Hematopoietic multipotent progenitor cell (in vitro differentiated cells): Measurements from ENCODE around the gene KCNG2. TPM values are rescaled to one million over a fixed set of nuclear protein-coding genes. Genes with fewer than 3 reads are reported as not detected.
A peak's percentile ranks its signal among the peaks of the same experiment; 100 is the strongest.
"Not testable (repeated sequence)": the region's sequence is repeated elsewhere in the genome, so short reads cannot be mapped to it uniquely, and the experiment has no call there.

Source experiments
- DNase-seq, 3 donors: peaks; one replicate each; pipeline ENCODE4 v3.0.0-alpha.2; 2011 to 2015; ENCODE audit warnings: low read depth in 2 of 3, low spot score in 2 of 3
- total RNA-seq: library from RNA; depleted of rRNA; stranded (reverse); fragments of >200 nt; gene quantifications from one replicate; pipeline ENCODE4 v1.2.3, GENCODE V29; 2012

Gene KCNG2
- total RNA-seq, 1 donor: 14.8 TPM

DNA sequence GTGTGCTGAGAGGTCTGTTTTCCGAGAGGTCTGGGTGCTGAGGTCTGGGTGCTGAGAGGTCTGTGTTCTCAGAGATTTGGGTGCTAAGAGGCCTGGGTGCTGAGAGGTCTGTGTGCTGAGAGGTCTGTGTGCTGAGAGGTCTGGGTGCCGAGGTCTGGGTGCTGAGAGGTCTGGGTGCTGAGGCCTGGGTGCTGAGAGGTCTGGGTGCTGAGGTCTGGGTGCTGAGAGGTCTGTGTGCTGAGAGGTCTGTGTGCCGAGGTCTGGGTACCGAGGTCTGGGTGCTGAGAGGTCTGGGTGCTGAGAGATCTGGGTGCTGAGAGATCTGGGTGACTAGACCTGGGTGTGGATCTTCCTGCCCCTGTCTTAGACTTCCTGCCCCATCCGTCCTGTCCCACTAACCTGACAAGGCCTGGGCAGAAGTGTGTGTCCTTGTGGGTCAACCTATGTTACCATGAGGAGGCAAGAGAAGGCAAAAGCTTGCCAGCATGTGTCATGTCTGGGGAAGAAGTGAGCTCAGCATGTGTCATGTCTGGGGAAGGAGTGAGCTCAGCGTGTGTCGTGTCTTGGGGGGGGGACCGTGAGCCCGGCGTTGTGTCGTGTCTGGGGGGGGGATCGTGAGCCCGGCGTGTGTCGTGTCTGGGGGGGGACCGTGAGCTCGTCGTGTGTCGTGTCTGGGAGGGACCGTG lies 69.3 kb downstream of the KCNG2 start:
- DNase-seq: no peak

DNA sequence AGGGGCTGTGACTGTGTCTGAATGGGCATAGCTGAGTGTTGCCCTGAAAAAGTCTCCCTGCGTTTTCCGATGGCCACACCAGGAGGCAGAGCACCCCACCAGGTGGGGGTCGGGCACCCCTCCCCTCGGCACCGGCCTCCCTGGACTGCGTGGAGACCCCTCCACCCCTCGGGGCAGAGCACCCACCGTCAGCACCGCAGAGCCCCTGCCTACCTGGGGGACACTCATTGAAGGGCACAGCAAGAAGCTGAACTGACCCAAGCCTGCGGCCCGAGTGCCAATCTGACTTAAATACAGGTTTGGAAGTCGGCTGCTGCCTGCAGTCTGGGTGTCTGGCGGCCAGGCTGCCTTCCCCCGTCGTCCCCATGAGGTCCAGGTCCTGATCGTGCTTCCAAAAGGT lies 69.9 kb downstream of the KCNG2 start:
- no peak for DNase-seq

DNA sequence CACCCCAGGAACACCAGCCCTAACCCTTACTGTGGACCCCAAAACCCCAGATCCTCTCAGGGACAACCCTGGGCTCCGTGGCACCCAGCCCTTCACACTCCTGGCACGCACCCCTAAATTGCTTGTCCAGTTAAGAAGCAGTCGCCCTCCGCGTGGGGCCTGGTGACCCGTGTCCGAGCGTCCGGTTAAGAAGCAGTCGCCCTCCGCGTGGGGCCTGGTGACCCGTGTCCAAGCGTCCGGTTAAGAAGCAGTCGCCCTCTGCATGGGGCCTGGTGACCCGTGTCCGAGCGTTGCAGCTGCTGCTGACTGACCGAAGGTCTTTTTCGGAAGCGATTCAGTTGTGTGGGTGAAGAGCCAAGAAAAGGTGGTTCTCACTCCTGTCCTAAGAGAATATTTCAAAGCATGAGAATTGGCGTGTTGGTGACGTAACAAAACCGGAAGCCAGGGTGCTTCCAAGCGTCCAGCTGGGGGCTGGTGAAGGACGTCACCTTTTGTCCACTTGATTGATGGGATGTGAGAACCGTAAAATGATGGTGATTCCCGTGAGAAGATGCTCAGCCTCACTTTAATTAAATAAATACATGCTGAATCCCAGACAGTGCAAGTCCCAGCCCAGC lies 70.5 kb downstream of the KCNG2 start:
- no peak for DNase-seq

DNA sequence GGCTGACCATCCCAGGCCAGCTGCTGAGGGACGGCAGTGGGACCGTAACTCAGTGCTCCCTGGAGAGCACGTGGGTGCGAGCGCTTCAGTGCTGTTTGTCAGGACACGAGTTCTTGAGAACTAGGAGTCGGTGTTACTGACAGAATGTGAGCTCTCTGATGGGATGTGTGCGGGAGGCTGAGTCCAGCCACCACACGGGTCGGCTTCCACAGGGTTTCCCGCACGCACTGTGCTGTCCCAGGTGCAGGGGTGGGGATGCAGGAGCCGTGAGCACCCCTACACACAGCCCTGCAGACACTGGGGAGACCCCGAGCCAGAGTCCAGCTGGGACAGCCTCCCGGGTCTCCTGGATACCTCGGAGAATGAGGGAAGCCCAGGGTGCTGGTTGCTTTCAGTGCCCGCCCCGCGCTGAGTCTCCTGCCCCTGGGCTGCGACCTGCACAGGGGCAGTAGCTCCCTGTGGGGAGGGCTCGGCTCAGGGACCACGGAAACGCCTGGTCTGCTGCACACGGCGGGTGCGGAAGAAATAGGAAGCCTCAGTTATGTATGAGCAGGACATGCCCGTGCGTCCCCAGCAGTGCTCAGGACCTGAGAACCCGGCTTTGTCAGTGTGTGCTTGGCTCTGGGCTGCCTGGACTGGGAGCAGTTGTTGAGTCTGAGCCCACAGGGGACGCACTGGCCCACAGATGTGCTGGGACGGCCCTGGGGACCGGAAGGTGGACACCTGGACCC lies 71.2 kb downstream of the KCNG2 start:
- DNase-seq: no peak

DNA sequence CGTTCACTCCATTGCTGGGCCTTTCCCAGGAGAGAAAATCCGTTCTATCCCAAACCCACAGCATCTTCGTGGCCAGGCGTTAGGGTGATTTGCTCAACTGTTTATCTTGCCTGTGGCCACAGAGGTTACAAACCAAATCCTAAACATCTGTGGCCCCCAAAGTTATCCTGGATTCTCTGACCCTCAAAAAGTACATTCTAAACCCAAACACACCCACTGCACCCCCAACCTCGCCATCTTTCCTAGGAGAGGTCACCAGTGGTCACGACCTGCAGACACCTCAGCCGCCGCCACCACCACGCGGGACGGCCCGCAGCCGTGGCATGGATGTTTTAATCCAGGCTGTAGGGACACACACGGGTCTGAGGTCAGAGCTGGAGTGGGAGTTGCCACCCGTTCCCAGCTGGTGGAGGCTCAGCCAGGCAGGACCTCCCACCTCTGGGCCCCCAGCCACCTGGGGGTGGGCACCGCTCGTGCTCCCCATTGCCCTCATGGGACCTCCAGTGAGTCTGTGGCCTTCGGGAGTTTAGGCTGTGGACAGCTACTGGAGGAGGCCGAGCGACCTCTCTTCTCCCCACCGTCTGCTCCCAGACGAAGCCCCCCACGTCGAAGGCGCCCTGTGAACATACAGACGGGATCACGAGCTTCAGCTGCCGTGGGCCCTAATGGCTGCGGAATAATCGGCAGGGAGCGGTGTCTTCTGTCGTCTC lies 72.0 kb downstream of the KCNG2 start:
- no peak for DNase-seq

DNA sequence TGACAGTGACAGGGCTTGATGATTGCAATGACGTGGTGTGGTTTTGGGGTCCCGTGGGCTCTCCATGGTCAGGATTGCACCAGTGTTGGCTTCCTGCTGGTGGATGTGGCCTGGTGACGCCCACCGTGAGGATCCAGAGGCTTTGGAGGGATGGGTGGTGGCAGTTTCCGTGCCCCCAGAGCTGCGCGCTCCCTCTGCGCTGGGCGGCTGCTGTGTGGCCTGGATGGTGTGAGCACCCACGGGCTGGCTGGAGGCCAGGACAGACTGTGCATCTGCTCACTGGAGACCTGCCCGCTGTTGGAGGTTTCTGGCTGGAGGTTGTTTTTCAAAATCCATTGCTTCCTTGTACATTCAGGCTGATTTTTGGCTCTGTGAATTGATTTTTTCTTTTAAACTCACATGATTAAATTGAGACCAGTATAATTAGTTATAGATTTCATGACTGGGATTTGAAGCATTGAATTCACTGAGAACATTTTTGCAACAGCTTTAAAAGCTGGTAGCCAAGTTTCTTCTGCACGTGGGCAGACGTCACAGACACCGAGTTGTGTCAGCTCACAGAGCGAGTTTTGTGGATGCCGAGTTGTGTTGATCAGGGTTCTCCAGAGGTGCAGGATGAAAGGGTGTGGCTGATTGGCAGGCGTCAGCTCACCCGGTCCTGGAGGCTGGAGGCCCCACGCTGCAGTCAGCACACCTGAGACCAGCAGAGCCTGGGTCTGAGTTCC lies 72.7 kb downstream of the KCNG2 start:
- no peak for DNase-seq

DNA sequence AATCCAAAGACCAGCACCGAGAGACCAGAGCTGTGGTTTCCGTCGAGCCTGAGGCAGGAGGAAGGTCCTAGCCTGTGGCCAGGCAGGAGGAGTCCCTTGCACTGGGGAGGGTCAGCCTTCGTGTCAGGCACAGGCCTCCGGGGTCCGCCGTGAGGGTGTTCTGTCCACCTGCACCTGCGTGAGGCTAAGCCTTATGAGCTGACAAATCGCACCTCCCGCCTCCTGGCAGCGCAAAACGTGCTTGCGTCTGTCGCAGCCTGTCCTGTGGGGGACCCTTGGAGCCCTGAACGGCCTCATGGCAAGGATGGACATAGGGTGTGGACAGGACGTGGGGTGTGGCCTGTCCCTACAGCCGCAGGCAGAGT lies 73.3 kb downstream of the KCNG2 start:
- DNase-seq: no peak

DNA sequence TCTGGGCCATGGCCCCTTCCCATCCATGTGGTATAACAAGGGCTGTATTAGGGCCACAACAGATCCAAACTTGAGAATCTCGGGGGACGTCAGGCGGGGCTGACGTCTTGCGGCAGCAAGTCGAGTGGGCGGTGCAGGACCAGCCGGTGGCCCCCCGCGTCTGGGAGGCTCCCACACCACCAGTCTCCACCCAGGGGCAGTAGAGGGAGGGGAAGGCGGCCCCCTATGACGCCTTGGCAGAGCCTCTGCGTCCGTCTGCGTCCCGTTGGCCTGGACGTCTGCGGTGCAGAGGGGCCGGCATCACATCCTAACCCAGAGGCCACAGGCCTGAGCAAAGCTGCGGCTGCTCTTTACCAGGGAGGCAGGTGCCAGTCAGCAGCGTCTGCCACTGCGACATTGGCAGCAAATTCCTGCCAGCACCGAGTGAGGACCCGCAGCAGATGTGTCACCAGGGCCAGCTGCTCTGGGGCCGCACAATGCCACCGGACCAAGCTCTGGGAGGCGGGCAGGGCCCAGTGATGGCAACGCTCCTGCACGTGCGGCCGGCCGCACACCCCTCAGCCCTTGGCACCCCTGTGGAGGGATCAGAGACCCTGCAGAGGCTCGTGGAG lies 73.8 kb downstream of the KCNG2 start:
- no peak for DNase-seq

DNA sequence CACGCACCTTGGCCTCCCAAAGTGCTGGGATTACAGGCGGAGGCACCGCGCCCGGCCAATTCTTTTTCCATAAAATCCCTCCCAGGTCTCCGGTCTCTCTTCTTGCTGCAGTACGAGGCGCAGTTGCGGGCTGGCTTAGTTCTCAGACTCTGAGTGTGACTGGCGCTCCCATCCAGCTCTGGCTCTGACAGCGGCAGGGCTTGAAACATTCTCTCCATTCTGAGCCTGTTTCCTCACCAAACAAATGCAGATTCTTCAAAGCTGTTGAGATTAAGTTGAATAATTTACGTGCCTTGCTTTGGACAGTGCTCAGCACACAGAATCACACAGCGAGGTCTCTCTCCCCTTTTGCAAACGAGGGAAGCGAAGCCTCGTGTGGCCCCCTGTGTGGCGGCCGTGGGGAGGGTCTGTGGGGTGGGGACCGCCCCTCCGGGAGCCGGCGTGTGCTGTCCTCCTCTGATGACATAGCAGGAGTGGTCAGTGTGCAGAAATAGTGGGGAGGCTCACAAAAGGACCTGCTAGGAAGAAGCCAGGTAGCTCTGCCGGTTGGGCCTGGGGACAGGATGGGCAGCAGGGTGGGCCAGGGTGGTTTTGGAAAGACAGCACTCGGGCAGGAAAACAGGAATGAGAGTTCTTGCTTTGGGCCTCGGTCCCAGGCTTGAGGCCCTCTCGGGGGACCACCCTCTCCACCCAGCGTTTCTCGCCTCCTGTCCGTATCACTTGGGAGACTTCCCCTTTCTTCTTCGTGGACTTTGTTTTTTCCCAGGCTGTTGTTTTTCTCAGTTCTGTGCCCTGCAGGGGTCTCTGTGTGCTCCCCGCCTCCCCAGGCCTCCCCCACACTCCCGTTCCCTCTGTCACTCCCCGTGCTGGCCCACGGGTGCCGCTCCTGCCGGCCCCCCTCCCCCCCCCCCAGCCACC lies 75.0 kb downstream of the KCNG2 start:
- DNase-seq: peak in 1 of 3 donors; percentile 34

DNA sequence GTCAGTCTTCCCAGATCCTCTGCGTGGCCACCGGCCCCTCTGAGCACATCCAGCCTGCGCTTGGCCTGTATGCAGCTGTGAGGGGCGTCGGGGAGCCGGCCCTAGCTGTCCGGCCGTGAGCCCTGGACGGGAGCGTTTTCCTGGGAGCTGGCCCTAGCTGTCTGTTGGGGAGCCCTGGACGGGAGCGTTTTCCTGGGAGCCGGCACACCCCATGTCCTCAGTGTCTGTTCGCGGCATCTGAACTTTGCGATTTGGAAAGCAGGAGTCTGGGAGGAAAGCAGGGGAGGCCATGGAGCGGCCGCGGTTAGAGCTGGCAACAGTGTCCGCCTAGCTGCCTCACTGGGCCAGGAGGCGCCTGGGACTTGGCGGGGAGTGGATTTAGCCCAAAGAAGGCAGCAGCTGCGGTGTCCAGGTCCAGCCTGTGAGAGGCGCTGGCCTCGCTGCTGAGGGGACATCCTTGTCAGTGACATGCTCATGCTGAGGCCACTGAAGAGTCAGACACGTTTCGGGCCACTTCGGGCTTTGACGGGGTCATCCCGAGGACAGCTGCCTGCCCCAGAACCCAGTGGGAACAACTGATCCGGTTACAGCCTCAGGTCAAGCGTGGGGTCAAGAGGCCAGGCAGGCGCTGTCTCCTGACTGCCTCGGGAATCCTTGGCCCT lies 75.8 kb downstream of the KCNG2 start:
- DNase-seq: no peak

DNA sequence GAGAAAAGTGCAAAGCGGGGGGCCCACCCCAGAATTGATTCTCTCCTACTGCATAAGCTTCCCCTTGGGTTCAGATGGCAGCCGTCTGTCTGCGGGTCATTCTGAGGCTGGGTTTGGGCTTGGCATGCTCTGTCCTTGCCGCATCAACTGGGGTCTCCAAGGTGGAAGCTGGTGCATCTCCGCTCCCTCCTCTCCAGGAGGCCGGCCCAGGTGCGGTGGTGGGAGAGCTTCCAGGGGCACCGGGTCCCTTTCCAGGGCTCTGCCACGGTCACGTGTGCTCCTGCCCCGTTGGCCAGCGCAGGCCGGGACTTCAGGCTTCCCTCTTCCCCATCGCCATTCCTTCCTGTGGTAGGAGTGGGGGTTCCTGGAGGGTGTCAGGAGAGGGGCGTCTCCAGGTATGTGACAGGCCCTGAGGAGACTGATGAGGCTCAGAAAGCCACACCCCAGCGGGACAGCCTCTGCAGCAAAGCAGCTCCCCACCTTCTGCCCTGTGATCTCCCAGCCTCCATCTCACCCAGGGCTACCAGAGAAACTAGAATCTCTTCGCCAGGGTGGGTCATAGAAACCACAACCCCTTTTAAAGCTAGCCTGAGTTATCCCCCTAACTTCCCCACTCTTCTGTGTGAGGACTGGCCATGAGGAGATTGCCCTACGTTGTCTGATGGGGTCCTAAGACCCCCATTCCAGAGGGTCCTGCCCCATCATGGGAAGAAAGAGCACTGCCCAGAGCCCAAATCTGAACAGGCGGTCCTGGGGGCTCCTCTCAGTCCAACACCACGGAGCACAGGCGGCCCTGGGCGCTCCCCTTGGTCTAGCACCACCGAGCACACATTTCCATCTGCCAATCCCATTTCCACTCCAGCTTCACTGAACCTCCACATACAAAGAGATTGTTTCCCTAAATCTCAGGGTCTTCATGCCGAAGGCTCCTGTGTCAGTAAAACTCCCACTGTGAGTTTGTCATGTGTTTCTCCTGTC lies 77.1 kb downstream of the KCNG2 start:
- no peak for DNase-seq

DNA sequence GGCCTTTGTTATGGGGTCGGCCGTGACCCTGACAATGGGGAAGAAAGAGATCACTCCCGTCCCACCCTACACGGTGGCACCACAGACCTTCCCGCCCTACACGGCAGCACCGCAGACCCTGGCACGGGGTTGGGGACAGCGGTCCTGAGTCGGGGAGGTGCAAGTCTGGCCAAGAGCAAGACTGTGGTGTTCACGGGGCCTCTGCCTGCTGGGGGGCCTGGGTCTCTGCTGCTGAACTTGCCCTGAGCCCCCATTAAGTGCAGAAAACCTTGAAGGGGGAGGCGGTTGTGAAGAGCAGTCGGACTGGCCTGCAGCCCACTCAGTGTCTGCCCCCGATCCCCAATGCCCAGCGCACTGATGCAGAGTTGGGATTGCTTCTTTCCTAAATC lies 77.8 kb downstream of the KCNG2 start:
- no peak for DNase-seq

DNA sequence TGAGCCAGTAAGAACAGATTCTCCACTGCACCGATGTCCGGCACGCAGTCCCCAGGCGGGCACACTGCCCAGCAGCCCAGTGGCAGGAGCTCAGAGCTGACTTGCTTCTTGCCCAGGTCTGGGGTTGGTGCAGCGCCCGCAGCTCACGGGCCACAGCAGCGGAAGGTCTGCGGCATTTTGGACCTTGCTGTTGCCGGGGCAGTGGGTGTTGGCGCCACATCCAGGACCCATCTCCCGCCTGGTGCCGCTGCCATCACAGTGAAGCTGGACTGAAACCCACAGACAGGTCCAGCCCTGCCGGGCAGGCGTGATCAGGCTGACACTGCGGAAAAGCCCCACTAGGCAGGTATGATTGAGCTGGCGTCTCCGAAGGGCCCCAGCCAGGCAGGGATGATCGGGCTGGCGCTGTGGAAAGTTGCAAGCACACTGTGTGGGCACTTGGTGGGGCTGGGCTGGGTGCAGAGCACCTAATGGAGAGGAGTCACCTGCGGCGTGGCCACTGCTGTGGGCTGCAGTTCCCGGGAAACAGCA lies 78.3 kb downstream of the KCNG2 start:
- no peak for DNase-seq

DNA sequence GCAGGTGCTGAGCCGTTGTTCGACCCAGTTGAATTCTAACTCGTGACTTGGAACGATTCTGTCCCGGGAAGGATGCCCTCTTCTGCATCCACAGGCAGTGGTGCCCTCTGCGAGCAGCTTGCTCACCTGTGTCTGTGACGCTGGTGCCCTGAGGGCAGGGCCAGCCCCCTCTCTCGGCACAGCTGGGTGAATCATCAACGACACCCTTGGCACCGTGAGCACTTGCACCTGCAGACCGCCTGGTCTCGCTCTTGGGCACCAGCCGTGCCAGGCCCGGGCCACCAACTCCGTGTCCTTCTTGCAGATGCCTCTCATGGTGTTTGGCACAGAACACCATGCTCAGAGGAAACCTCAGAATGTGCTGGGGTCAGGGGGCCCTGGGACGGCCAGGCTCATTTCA lies 78.8 kb downstream of the KCNG2 start:
- DNase-seq: no peak

DNA sequence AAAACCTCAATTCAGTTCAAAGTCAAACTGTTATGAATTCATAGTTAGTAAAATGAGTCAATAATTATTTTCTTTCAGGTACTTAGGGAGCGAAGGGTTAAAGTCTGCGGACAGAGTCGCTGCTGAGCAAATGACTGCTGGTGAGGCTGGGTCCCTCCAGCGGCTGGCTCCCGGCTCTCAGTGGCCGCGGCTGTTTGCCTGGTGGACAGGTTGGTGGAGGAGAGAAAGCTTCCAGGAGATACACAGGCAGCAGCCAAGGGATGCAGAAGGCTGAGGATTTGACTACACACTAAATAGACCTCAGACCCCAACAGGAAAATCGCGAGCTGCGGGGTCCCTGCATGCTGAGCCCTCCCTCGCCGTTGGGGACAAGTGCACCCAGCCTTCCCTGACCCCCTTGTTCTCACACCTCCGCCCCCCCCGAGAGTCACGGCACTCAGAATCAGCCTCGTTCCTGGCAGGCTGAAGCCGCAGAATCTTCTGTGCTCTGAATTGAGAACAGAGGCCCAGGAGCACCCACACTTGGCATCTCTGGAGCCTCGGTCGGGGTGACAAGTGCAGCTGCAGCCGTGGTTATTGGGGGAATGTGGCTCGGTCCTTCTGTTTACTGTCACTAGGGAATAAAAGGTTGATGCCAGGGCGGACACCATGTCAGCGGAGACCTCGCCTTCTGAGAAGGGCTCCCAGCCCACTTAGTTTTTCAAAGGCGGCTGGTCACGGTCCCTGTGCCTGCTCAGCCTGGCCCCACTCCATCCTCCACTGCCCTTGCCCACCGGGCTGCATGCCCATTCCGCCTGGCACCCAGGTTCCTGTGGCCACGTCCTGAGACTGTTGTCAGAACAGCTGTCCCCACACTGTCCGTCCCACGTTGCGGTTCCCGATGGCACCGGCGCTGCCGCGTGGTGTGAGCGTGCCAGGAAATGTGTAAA lies 79.7 kb downstream of the KCNG2 start:
- no peak for DNase-seq

DNA sequence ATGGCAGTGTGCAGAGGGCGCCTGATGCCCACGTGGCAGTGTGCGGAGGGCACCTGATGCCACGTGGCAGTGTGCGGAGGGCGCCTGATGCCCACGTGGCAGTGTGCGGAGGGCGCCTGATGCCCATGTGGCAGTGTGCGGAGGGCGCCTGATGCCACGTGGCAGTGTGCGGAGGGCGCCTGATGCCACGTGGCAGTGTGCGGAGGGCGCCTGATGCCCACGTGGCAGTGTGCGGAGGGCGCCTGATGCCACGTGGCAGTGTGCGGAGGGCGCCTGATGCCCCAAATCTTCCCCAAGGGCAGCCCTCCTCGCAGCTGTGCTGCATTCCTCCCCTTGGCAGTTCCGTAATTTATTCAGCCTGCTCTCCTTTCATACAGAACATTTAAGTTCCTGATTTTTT lies 80.5 kb downstream of the KCNG2 start:
- DNase-seq: not testable (repeated sequence)
